CD4-positive, alpha-beta T cell treated with Interleukin-2 at 100 ng/mL for 4 hours (primary cell): Measurements from ENCODE around the gene KCNAB1.

Experiments used
- DNase-seq: peaks from one replicate; pipeline ENCODE4 v3.0.0-alpha.2; 2020; ENCODE audit warnings: low spot score

KCNAB1 gene

GRCh38 chr3:156455839-156456238, 335.5 kb downstream of the KCNAB1 start:
- no peak for DNase-seq

GRCh38 chr3:156456771-156457224, 336.4 kb downstream of the KCNAB1 start:
- DNase-seq: no peak

GRCh38 chr3:156459434-156459833, 339.1 kb downstream of the KCNAB1 start:
- DNase-seq: no peak

DNA sequence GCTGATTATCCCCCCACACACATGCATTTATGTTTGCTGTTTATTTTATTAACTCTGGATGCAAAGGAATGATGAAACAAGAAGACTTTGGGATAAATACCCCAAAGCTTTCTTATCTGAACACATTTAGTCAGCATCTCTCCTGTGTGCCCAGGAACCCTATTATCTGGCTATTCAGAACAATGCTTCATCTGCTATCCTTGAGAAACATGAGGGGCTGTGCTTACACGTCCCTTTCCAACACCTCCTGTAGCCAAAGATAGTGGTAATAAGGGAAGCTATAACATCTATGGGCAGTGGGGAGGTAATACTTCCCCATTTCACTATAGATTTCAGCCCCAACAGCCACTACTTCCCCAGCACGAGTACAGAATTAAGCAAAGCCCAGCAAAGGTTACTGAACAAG, 339.8 kb downstream of the KCNAB1 start:
- DNase-seq: no peak

DNA sequence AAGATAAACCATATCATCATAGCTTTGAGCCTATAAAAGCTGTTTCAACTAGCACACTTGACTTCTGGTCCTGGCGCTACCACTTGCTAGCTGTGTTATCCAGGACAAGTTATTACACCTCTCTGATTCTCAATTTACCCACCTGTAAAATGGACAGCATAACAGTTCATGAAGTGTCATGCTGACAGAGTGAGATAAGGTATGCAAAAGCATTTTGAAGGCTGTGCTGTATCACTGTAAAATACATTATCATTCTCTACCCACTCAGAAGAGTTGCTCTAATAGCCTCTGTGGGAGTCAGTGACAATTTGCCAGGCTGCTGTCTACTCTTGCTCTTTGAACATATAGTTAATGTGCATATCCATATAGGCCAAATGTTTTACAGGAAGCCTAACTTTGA, 341.5 kb downstream of the KCNAB1 start:
- DNase-seq: no peak

DNA sequence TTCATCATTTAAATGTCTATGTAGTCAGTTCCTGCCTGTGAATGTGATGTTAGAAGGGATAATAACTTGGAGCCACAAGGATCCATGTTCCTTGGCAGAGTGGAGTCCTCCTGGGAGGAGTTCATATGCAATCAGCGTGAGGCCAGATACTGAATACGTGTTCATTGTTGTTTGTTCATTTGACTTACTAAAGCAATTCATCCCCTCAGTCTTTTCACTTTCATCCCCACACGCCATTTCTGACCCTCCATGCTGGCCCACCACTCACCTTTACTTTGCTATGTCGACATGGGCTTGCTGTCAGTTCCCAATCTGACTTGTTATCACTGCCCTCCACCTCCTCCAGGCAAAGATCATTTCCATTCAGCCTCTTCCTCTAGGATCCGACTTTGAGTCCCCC, 342.7 kb downstream of the KCNAB1 start:
- no peak for DNase-seq

- no peak for DNase-seq
Measured at GRCh38 chr3:156465194-156465593, 344.8 kb downstream of the KCNAB1 start.

DNA sequence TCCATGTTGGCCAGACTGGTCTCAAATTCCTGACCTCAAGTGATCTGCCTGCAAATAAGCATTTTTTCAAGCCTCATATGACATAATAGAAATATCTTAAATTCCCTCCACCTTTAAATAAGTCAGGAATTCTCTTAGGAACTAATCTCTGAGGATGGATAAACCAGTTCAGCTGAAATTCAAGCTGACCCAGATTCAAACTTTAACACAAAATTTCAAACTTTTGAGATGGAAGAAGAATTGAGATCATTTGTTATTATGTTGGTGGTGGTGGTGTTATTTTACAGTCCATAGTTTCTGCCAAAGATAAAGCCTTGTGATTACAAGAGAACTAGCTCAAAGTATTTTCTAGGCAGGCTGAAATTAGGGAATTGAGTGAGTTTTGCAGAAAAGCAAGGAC, 349.1 kb downstream of the KCNAB1 start:
- DNase-seq: no peak

GRCh38 chr3:156471431-156471830, 351.1 kb downstream of the KCNAB1 start:
- no peak for DNase-seq

DNA sequence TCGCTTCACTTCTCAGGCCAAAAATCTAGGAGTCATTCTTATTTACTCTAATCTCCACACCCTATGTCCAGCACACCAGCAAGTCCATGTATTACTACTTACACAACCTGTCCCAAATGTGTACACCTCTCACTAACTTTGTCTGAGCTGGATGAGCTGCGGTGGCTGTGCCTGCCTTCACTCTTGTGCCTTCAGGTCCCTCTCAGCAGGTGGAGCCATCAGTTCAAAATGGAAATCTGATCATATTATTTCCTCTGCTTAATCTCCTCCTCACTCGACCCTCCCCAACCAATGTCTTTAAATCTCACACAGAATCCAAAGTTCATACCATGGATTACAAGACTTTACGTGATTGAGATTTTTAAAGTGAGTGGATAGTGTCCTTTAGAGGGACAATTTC, 351.8 kb downstream of the KCNAB1 start:
- peak; percentile 31 for DNase-seq

- no peak for DNase-seq
Measured at GRCh38 chr3:156472684-156473083, 352.3 kb downstream of the KCNAB1 start.

GRCh38 chr3:156473341-156473740, 353.0 kb downstream of the KCNAB1 start:
- no peak for DNase-seq

GRCh38 chr3:156474560-156475389, 354.4 kb downstream of the KCNAB1 start:
- DNase-seq: peak; percentile 6

DNA sequence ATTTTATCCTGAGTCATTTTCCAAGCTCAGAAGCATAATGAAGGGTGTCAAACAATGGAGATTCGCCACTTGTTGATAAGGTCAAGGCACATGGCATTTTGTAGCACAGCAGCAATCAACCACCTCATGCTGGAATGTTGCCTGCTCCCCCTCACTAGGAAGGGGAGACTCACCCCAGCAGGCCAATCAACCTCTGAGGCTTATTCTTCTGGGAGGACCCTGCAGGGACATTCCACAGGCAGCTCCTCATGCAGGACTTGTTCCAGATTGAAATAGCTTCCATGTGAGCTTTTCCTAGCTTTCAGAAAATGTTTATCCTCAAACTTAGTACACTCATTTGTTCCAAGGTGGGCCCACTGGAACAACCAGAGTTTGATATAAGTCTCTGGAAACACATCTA, 356.9 kb downstream of the KCNAB1 start:
- DNase-seq: no peak

DNA sequence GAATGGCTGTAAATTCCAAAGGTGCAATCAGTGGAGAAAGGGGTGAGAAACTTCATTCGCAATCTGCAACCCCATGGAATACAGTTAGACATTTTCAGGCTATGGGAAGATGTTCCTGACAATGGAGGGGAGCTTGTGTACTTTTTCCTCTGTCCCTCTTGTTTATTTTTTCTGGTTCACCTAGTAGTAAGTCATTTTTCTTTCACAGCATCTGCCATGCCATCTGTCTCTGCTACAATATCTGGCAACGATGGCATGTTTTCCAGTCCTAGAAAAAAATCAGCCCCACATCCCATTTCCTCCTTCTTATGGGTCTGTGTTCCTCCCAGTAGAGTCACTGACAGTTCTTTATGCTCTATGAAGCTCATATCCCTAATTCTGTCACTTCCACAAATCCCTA, 358.5 kb downstream of the KCNAB1 start:
- DNase-seq: no peak

DNA sequence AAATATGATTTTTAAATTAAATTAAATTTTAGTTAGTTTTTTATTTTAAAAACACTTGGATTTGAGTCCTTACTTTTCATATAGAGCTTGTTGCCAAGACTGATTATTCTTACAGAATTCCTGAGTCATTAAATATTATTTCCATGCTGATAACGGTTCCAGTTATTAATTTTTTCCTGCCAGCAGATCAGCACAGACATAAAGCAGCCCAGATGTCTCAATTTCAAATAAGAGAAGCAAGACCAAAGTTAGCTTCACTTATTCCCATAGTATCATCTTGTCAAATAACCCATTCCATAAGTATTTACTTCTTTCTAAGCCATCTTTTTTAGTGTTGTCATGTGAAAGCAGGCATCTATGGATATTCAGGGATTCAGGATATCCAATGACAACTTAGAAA, 359.2 kb downstream of the KCNAB1 start:
- DNase-seq: no peak

- DNase-seq: no peak
Measured at GRCh38 chr3:156480949-156481348, 360.6 kb downstream of the KCNAB1 start.

- no peak for DNase-seq
Measured at GRCh38 chr3:156483002-156483401, 362.6 kb downstream of the KCNAB1 start.

- peak; percentile 77 for DNase-seq
Measured at GRCh38 chr3:156483426-156483825, 363.0 kb downstream of the KCNAB1 start.

- DNase-seq: peak; percentile 79
Measured at GRCh38 chr3:156483961-156484787, 363.8 kb downstream of the KCNAB1 start.

- DNase-seq: no peak
Measured at GRCh38 chr3:156488767-156489166, 368.4 kb downstream of the KCNAB1 start.

GRCh38 chr3:156489462-156489911, 369.1 kb downstream of the KCNAB1 start:
- no peak for DNase-seq

- no peak for DNase-seq
Measured at GRCh38 chr3:156491192-156491591, 370.8 kb downstream of the KCNAB1 start.
